Right lobe of liver (tissue), 6 donors: ENCODE data around the gene RAI1. TPM values are rescaled to one million over a fixed set of nuclear protein-coding genes. Genes with fewer than 3 reads are reported as not detected.
A peak's percentile ranks its signal among the peaks of the same experiment; 100 is the strongest.

Source experiments
- ATAC-seq, 4 donors: fragments of 200-7000 bp; cut with Tn5 transposase; one replicate each; pipeline ENCODE4 v1.9.1; 2020; ENCODE audit warnings: mild to moderate bottlenecking in 4 of 4, moderate library complexity in 4 of 4
- DNase-seq, 3 donors: peaks; one replicate each; pipeline ENCODE4 v3.0.0-alpha.2; 2020
- H3K27ac ChIP-seq, 3 donors: fragments of 200-600 bp; one replicate each; pipeline ENCODE4 v1.8.0; 2022
- H3K27me3 ChIP-seq, 2 donors: fragments of 200-600 bp; one replicate each; pipeline ENCODE4 v1.8.0; 2022
- H3K36me3 ChIP-seq, 4 donors: fragments of 200-600 bp; sonication (generic) in 1 of 4; one replicate each; pipeline versions ENCODE4 v1.5.1 to v1.8.0; 2017 to 2022; ENCODE audit warnings: control low read depth in 1 of 4
- H3K4me1 ChIP-seq, 4 donors: fragments of 200-600 bp; sonication (generic) in 1 of 4; one replicate each; pipeline versions ENCODE4 v1.5.1 to v1.8.0; 2017 to 2022; ENCODE audit warnings: control low read depth in 1 of 4
- H3K4me3 ChIP-seq, 3 donors: fragments of 200-600 bp; one replicate each; pipeline ENCODE4 v1.8.0; 2022
- H3K9me3 ChIP-seq, 4 donors: fragments of 200-600 bp; sonication (generic) in 1 of 4; one replicate each; pipeline versions ENCODE4 v1.5.1 to v1.8.0; 2017 to 2022; ENCODE audit warnings: control low read depth in 1 of 4
- CTCF ChIP-seq, 4 donors: fragments of 200-600 bp in 3 of 4; fragments of 450-650 bp in 1 of 4; IDR thresholded peaks; one replicate each; pipeline versions ENCODE4 v1.5.1 to v1.8.0; 2016 to 2022; ENCODE audit warnings: antibody characterized with exemption in 4 of 4, mild to moderate bottlenecking in 2 of 4
- POLR2A ChIP-seq: fragments of 450-650 bp; IDR thresholded peaks from one replicate; pipeline ENCODE4 v1.6.1; 2017; ENCODE audit warnings: antibody characterized with exemption, mild to moderate bottlenecking
- WGBS: methylation state at CpG from one replicate; pipeline ENCODE4 v1.1.6; 2018; ENCODE audit warnings: low coverage, low lambda C conversion rate; ENCODE audit not compliant: insufficient coverage; ENCODE audit errors: missing lambda C conversion rate; 5-methylcytosine and 5-hydroxymethylcytosine counted together
- intact Hi-C, 2 donors: fragments of 100-400 bp; cut with DNase I; formaldehyde crosslinking; loops; one replicate each; pipeline versions ENCODE4 v1.11.2 to v1.14.1; 2022
- total RNA-seq, 6 experiments: library from RNA; depleted of rRNA in 2 of 6; stranded (reverse); fragments of >200 nt in 2 of 6; fragmentation: NEBNext Ultra II Directional in 3 of 6; extraction: Animal tissue kit (Norgen Biotek cat#: 25700) in 3 of 6; gene quantifications; one replicate each; pipeline versions ENCODE4 v1.1.0 to v1.2.4, GENCODE V29; 2016 to 2023
- donor health status: DM: no; HTN: yes; CAD: no.
- donor health status: DM: no; HTN: no; CAD: no.
- donor health status: DM: no; HTN: no; CAD: no.
- donor health status: DM: no; HTN: yes; CAD: no.
- donor health status: DM: no; HTN: yes; CAD: no.

Gene RAI1
- total RNA-seq, 6 experiments from 2014 or later = 6.1 to 14.5 (median 8.4) TPM

GRCh38 chr17:17780922-17781590, 99.8 kb downstream of the RAI1 start:
- TF ChIP-seq POLR2A (no peak), CTCF (IDR thresholded peaks at IDR 0.05) (no peak)
- 43% methylated on average over 4 of the region's 11 CpGs for WGBS
- H3K9me3 ChIP-seq = no peaks in the 10 kb centered on the region
- no peak overlapping the region for H3K27ac ChIP-seq
- intact Hi-C loops = no loop called here
- ATAC-seq (no peak), DNase-seq (no peak)
- no peaks in the 10 kb centered on the region for H3K36me3 ChIP-seq
- H3K4me1 ChIP-seq = peaks cover 0 to 42% (median 15%) of the 10 kb centered on the region in 4 donors
- no peaks in the 10 kb centered on the region for H3K27me3 ChIP-seq
- H3K4me3 ChIP-seq = no peak overlapping the region

- Histone ChIP-seq H3K4me3 (peak overlapping the region; percentile 33 to 53 (median 47)), H3K4me1 (peaks cover 0 to 50% (median 19%) of the 10 kb centered on the region in 4 donors), H3K27ac (peak overlapping the region; percentile 1 to 15 (median 8)), H3K36me3 (no peaks in the 10 kb centered on the region), H3K27me3 (no peaks in the 10 kb centered on the region), H3K9me3 (no peaks in the 10 kb centered on the region)
- WGBS = 3% methylated on average over 26 of the region's 88 CpGs
- DNase-seq (peak; percentile 71 to 74 (median 71)), ATAC-seq (peak; percentile 37 to 53 (median 45))
- TF ChIP-seq POLR2A = no peak
- intact Hi-C loops = no loop called here
These were observed 100.6 kb downstream of the RAI1 start for GRCh38 chr17:17781591-17782496.

GRCh38 chr17:17782523-17783115, 101.4 kb downstream of the RAI1 start:
- peak in 3 of 4 donors; percentile 3 to 38 (median 14) for ATAC-seq
- 1% methylated on average over 26 of the region's 57 CpGs for WGBS
- Histone ChIP-seq H3K36me3 (no peaks in the 10 kb centered on the region), H3K9me3 (no peaks in the 10 kb centered on the region), H3K4me3 (peak overlapping the region; percentile 33 to 53 (median 47)), H3K27me3 (no peaks in the 10 kb centered on the region), H3K27ac (peak overlapping the region in 1 of 3 donors; percentile 51), H3K4me1 (peaks cover 0 to 54% (median 23%) of the 10 kb centered on the region in 4 donors)
- TF ChIP-seq CTCF (IDR thresholded peaks at IDR 0.05) (no peak), POLR2A (no peak)
- intact Hi-C loops = no loop called here
- DNase-seq = no peak

- intact Hi-C loops = no loop called here
- peak; percentile 64 to 76 (median 72) for ATAC-seq
- 2% methylated on average over 11 of the region's 75 CpGs for WGBS
These were observed 102.0 kb downstream of the RAI1 start for GRCh38 chr17:17783116-17783824.

More at GRCh38 chr17:17783116-17783824, 102.0 kb downstream of the RAI1 start:
- peak; percentile 79 to 88 (median 84) for DNase-seq
- Histone ChIP-seq H3K4me1 (peaks cover 0 to 54% (median 23%) of the 10 kb centered on the region in 4 donors), H3K27me3 (no peaks in the 10 kb centered on the region), H3K36me3 (no peaks in the 10 kb centered on the region), H3K27ac (peak overlapping the region in 2 of 3 donors; percentile 40 to 51), H3K9me3 (no peaks in the 10 kb centered on the region), H3K4me3 (peak overlapping the region; percentile 33 to 53 (median 47))
- peak in 3 of 4 donors; percentile 2 to 17 (median 6) for TF ChIP-seq CTCF (IDR thresholded peaks at IDR 0.05)
- no peak for TF ChIP-seq POLR2A
